ENCODE data around the gene SCIN.

The SCIN gene

GRCh38 chr7:12569673-12570072 lies 847 bp upstream of the SCIN start:
- no peak for DNase-seq

GRCh38 chr7:12570168-12570533 lies 369 bp upstream of the SCIN start:
- no peak for DNase-seq

- DNase-seq = no peak
These were observed 1.2 kb downstream of the SCIN start for GRCh38 chr7:12571691-12572090.

DNA sequence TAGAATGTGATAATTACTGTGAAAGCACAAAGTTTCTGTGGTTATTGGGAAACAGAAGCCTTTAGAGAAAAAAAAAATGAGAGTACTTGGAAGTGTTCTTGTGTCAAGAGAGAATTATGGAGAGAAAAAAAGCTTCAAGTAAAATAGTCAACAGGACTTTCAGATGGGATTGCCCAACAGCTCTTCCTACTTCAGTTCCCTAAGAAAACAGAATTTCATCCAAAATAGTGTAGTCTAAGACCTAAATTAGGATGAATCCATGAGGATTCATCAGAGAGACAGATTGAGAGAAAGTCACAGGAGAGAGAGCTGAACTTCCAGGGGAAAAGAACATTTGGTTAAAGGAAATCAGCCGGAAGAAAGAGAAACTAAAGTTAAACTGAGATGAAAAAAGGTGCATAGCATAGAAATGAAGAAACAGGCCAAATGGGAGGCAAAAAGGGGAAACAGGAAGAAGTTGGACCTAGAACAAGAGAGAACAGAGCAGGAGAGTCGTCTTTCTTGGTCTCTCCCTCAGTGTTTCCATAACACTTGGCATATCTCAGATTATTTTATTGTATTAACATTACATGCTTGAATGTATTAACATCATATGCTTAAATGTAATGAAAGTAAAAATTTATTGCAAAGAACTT lies 2.5 kb downstream of the SCIN start:
- DNase-seq = no peak

DNA sequence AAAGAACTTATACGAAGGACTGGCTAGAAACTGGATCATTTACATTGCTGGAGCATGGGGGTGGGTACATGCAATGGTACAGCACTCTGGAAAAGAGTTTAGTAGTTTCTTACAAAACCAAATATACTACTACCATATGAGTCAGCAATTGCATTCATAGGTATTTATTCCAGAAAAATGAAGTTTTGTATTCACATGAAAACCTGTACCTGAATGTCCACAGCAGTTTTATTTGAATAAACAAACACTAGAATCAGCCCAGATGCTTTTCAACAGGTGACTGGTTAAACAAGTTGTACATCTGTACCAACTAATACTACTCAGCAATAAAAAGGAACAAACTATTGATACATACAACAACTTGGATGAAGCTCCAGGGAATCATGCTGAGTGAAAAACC lies 3.4 kb downstream of the SCIN start:
- DNase-seq = no peak

DNA sequence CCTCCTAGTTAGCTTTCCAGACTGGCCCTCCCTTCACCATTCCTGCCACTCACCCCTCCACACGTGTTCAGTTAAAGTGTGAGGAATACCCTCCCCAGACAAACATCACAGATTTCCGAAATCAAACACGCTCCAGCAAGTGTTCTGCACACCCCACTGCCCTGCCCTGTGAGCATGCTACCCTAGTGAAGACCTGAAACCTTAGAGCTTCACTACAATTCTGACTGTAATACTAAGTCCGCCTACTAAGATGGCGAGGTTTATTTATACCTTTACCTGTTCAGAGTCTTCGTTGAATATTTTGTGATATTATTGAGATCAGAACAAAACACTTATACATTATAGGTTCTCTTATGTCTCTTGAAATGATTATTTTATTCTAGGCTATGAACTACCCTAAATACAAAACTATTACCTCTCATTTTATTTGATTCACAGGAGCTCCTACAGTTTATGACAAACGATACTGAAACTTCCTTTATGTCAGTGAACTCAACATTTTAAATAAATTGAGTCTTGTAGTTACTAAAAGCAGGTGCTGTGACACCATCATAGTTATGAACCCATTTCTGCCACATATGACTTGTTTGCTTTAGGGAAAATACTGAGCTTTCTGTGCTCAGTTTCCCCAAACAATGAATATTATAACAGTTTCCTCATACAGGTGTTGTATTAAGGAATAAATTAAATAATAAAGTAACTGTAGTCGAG lies 8.6 kb downstream of the SCIN start:
- no peak for DNase-seq

GRCh38 chr7:12581897-12582296 lies 11.4 kb downstream of the SCIN start:
- DNase-seq = peak; percentile 80

- no peak for DNase-seq
These were observed 11.8 kb downstream of the SCIN start for GRCh38 chr7:12582362-12582761.

DNA sequence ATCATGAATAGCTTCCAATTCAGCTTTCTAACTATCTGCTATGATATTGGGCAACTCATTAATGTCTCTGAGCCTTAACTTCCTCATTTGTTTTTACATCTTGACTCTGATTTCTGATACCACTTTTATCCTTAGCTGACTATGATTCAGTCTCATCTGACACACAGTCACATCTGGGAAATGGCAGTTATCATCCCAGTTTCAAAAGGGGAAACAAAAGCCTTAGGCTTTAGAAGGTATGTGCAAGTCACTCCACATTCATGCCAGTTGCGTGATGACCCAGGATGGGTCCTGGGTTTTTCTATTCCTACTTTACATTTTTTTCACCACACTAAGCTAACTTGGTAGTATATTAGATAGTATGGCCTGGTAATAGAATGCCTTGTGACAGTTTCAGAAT lies 12.7 kb downstream of the SCIN start:
- DNase-seq = peak; percentile 42

- no peak for DNase-seq
These were observed 13.4 kb downstream of the SCIN start for GRCh38 chr7:12583922-12584321.

DNA sequence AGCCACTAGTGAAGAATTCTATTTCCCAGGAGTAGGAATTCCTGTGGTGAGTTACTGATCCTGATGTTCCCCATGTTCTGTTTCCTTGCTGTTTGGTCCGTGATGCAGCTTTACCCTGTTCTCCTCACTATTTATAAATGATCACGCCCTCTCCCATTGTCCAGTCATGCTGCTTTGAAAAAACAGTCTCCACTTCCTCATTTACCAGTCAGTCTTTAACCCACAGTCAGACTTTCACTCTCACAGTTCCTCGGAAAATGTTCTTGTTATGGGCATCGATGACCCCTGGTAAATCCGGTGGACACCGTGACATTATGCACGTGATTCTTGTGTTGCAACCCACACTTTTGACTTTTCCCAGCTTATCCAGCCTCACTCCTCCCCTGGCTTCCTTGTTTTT lies 14.4 kb downstream of the SCIN start:
- DNase-seq = peak; percentile 52

GRCh38 chr7:12586271-12586670 lies 15.8 kb downstream of the SCIN start:
- no peak for DNase-seq

DNA sequence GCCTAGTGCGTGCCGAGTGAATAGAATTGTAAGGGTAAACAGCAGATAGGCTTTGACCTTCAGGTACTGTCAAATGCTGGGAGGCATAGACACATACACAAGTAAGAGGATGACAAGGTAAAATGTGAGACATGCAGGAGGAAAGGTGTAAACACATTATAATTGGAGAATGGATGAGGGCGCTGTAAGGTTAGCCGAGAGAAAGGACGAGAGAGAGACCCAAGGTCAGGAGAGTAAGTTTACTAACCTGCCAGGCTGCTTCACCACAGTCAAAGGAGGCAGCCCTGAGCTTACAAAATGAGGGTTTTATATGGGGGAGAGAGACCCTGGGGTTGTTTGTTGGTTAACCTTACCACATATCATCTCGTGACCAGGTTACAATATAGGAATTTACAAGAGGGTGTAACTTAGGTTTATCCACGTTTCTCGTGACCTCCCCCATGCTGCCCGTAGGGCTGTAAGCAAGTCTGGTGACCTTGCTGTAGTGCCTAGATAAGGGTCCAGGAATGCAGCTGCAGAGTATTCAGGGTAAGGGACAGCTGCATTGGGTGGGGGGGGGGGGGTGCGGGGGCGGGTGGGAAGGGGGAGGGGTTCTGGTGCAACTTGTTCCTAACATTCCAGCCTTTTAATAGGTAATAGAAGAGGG lies 17.9 kb downstream of the SCIN start:
- no peak for DNase-seq

- DNase-seq = no peak
These were observed 20.0 kb downstream of the SCIN start for GRCh38 chr7:12590559-12590958.

DNA sequence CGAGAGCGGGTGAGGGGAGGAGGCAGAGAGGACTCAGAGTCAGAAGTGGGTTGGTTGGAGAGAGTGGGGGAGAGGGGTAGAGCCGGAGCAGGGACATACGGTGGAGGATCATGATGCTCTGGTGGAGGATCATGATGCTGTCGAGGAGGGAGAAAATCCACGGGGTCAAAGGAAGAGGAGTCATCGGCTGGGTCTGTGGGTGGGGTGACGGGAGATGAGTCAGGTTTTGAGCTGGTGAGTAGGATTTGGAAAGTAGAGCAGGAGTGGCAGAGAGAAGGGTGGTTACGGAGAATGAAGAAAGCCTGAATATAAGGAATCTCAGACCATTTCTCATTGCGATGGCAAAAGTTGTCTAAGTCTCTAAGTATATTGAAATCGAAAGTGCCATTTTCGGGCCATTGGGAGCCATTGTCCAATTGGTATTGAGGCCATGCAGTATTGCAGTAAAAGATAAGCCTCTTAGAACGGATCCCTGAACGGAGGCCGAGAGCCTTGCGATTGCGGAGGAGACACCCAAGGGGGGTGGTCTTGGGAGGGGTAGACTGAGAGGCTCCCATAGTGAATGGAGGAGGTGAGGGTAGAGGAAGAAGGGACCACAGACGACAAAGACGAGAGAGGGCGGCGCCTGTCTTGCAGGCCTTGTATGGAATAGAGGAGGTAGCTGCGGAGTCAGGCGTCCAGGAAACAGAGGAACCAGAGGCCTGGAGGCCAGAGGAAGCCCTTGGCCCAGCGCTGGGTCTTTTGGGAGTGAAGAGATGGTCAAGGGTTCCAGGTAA lies 23.8 kb downstream of the SCIN start:
- no peak for DNase-seq

- no peak for DNase-seq
These were observed 24.6 kb downstream of the SCIN start for GRCh38 chr7:12595148-12595547.

GRCh38 chr7:12596225-12596790 lies 25.8 kb downstream of the SCIN start:
- no peak for DNase-seq

DNA sequence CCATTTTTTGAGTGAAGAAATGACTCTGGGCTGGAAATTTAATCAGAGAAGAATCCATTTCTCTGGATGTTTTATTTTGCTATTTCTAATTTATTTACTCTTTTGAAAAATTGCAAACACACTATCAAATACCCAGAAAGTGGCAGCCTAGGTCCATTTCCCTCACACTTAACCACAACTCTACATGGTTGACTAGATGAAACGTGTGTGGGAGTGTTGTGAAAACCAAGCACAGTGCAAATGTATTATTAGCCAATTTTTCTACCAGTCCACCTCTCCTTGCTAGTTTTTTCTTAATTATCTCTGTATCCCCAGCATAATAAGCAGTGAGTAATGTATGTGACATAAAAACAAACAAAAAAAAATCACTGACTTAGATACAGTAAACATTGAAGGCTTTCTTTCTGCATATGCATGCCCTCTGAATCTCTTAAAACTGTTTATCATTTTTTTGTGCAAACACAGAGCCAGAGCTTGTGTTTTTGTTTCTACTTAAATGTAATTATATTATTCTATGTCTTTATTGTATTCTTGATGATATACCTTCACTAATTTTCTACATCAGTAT lies 30.9 kb downstream of the SCIN start:
- no peak for DNase-seq

GRCh38 chr7:12607134-12607533 lies 36.6 kb downstream of the SCIN start:
- peak; percentile 13 for DNase-seq

GRCh38 chr7:12609561-12609960 lies 39.0 kb downstream of the SCIN start:
- DNase-seq = no peak

- no peak for DNase-seq
These were observed 40.4 kb downstream of the SCIN start for GRCh38 chr7:12610899-12611298.

GRCh38 chr7:12612622-12613021 lies 42.1 kb downstream of the SCIN start:
- DNase-seq = no peak

All from fibroblast of skin of abdomen (primary cell).